Fibroblast of lung (primary cell): Measurements from ENCODE around the gene GPC5.

Experiments used
- EZH2 ChIP-seq: IDR thresholded peaks from 2 replicates; pipeline ENCODE4 v1.5.1; 2012; ENCODE audit warnings: low read length, control low read depth, mild to moderate bottlenecking; ENCODE audit errors: missing control alignments
- TF ChIP-seq, protein P1 (sequence below), 2 donors: IDR thresholded peaks in 1 of 2; conservative IDR thresholded peaks in 1 of 2; 1 replicate in 1 of 2; 2 replicates in 1 of 2; pipeline ENCODE4 v1.5.1; 2011 to 2012; ENCODE audit warnings: low read length in 2 of 2, control low read depth in 1 of 2, inconsistent platforms in 1 of 2, low read depth in 1 of 2, mild to moderate bottlenecking in 1 of 2

DNA sequence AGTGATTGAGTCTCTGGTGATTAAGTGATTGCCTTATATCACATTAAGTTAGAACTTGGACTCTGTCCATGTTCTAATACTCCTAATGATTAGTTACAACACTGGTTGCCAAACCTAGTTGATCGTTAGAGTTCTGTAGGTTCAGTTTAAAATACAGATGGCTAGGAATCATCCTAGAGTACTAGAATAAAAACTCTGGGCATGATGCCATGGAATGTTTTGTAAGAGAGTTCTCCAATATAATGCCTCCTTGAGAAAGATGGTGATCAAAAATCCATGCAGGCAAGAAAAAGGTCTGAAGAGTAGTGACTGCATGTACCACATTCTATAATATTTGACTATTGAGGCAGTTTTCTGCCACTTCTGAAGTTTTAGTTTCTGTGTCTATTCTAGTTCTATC is 176.3 kb downstream of the GPC5 start:
- TF ChIP-seq, protein P1, sequence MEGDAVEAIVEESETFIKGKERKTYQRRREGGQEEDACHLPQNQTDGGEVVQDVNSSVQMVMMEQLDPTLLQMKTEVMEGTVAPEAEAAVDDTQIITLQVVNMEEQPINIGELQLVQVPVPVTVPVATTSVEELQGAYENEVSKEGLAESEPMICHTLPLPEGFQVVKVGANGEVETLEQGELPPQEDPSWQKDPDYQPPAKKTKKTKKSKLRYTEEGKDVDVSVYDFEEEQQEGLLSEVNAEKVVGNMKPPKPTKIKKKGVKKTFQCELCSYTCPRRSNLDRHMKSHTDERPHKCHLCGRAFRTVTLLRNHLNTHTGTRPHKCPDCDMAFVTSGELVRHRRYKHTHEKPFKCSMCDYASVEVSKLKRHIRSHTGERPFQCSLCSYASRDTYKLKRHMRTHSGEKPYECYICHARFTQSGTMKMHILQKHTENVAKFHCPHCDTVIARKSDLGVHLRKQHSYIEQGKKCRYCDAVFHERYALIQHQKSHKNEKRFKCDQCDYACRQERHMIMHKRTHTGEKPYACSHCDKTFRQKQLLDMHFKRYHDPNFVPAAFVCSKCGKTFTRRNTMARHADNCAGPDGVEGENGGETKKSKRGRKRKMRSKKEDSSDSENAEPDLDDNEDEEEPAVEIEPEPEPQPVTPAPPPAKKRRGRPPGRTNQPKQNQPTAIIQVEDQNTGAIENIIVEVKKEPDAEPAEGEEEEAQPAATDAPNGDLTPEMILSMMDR (conservative IDR thresholded peaks at IDR 0.05 in 1 of 2, IDR thresholded peaks at IDR 0.05 in 1 of 2; ENCODE audit: low read depth in 1 of 2, low read length in 2 of 2): no peak
- no peak for TF ChIP-seq EZH2
